Lower lobe of right lung (tissue), 2 donors: ENCODE measurements around the gene CHI3L2. TPM values are rescaled to one million over a fixed set of nuclear protein-coding genes. Genes with fewer than 3 reads are reported as not detected.
A peak's percentile ranks its signal among the peaks of the same experiment; 100 is the strongest.

Experiments used
- ATAC-seq, 2 donors: fragments of 200-7000 bp; cut with Tn5 transposase; one replicate each; pipeline ENCODE4 v1.9.1; 2020 to 2022; ENCODE audit warnings: mild to moderate bottlenecking in 2 of 2, moderate library complexity in 2 of 2
- DNase-seq: peaks from one replicate; pipeline ENCODE4 v3.0.0-alpha.2; 2020
- H3K27ac ChIP-seq: fragments of 200-600 bp; one replicate; pipeline ENCODE4 v1.8.0; 2022
- H3K27me3 ChIP-seq: fragments of 200-600 bp; one replicate; pipeline ENCODE4 v1.8.0; 2022; ENCODE audit warnings: low read depth
- H3K36me3 ChIP-seq: fragments of 200-600 bp; one replicate; pipeline ENCODE4 v1.8.0; 2022; ENCODE audit warnings: mild to moderate bottlenecking
- H3K4me1 ChIP-seq: fragments of 200-600 bp; one replicate; pipeline ENCODE4 v1.8.0; 2022
- H3K4me3 ChIP-seq: fragments of 200-600 bp; one replicate; pipeline ENCODE4 v1.8.0; 2022; ENCODE audit warnings: mild to moderate bottlenecking
- H3K9me3 ChIP-seq: fragments of 200-600 bp; one replicate; pipeline ENCODE4 v1.8.0; 2022
- CTCF ChIP-seq: fragments of 200-600 bp; IDR thresholded peaks from one replicate; pipeline ENCODE4 v1.8.0; 2022; ENCODE audit warnings: antibody characterized with exemption, mild to moderate bottlenecking
- intact Hi-C: fragments of 100-400 bp; cut with DNase I; formaldehyde crosslinking; loops from one replicate; pipeline ENCODE4 v1.11.0; 2022
- total RNA-seq: library from RNA; stranded (reverse); fragmentation: NEBNext Ultra II Directional; extraction: Animal tissue kit (Norgen Biotek cat#: 25700); gene quantifications from one replicate; pipeline ENCODE4 v1.2.1, GENCODE V29; 2021
- donor health status: DM: no; HTN: yes; CAD: no; lungs with severe emphysema.

Gene CHI3L2
- total RNA-seq, 1 donor from 2014 or later = 31.2 TPM

GRCh38 chr1:111227851-111228747 lies 586 bp downstream of the CHI3L2 start:
- Histone ChIP-seq H3K27ac (peak overlapping the region; percentile 28), H3K4me1 (peaks cover 37% of the 10 kb centered on the region), H3K27me3 (no peaks in the 10 kb centered on the region), H3K4me3 (no peak overlapping the region), H3K36me3 (no peaks in the 10 kb centered on the region), H3K9me3 (no peaks in the 10 kb centered on the region)
- intact Hi-C loops = loop anchor here (10.0 kb wide), 1 partner anchor 177 kb away; no protein-coding TSS in a partner anchor
- ATAC-seq (peak; percentile 55 to 78), DNase-seq (no peak)
- TF ChIP-seq CTCF = no peak

GRCh38 chr1:111228748-111229126 lies 1.2 kb downstream of the CHI3L2 start:
- peaks cover 34% of the 10 kb centered on the region for H3K4me1 ChIP-seq
- H3K36me3 ChIP-seq = no peaks in the 10 kb centered on the region
- no peaks in the 10 kb centered on the region for H3K27me3 ChIP-seq
- H3K4me3 ChIP-seq = no peak overlapping the region
- intact Hi-C loops = loop anchor here (10.0 kb wide), 1 partner anchor 176 kb away; no protein-coding TSS in a partner anchor
- TF ChIP-seq CTCF = no peak
- no peak overlapping the region for H3K27ac ChIP-seq
- ATAC-seq = no peak
- H3K9me3 ChIP-seq = no peaks in the 10 kb centered on the region
- no peak for DNase-seq

GRCh38 chr1:111232134-111232533 lies 4.6 kb downstream of the CHI3L2 start:
- Histone ChIP-seq H3K27me3 (no peaks in the 10 kb centered on the region), H3K9me3 (no peaks in the 10 kb centered on the region), H3K4me1 (peaks cover 18% of the 10 kb centered on the region), H3K4me3 (no peak overlapping the region), H3K27ac (no peak overlapping the region), H3K36me3 (no peaks in the 10 kb centered on the region)
- no peak for TF ChIP-seq CTCF
- ATAC-seq = no peak
- intact Hi-C loops = no loop called here
- DNase-seq = no peak

DNA sequence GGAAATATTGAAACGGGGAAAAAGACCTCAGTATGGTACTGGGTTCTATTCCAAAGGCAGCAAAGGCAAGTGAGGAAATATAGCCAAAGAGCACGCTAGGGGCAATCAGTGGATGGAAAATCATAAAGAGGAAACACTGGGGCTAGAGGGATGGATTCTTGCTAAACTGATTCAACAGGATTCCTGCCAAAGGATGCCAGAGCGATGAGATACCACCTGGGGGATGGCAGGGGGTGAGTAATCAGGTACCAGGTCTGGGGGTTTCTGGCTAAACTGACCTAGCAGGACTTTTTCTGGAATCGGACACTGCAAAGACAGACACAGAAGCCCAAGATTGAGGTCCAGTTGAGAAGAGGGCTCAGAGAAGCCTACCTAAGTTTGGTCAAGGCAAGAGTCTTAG lies 6.7 kb downstream of the CHI3L2 start:
- no peak for TF ChIP-seq CTCF
- ATAC-seq (no peak), DNase-seq (no peak)
- Histone ChIP-seq H3K4me3 (no peak overlapping the region), H3K27ac (no peak overlapping the region), H3K9me3 (no peaks in the 10 kb centered on the region), H3K4me1 (no peaks in the 10 kb centered on the region), H3K27me3 (no peaks in the 10 kb centered on the region), H3K36me3 (no peaks in the 10 kb centered on the region)
- intact Hi-C loops = no loop called here

DNA sequence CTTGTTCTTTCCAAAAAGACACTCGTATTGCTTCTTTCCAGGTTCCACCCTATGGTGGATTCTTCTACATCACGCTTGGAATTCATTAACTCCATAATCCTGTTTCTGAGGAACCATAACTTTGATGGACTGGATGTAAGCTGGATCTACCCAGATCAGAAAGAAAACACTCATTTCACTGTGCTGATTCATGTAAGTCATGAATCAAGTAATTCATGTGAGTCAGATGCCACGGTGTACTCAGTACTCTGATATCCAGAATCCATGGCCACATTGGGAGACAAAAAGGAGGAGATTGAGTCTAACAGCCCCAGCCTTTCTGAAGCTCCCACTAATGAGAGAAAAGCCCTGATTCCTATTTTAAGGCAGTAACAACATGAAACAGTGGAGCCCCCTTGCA lies 7.4 kb downstream of the CHI3L2 start:
- Histone ChIP-seq H3K9me3 (no peaks in the 10 kb centered on the region), H3K4me1 (no peaks in the 10 kb centered on the region), H3K4me3 (no peak overlapping the region), H3K27ac (no peak overlapping the region), H3K36me3 (no peaks in the 10 kb centered on the region), H3K27me3 (no peaks in the 10 kb centered on the region)
- ATAC-seq (no peak), DNase-seq (no peak)
- intact Hi-C loops = no loop called here
- no peak for TF ChIP-seq CTCF
